H1 (cell line): Measurements from ENCODE around the gene ADAMTS9. TPM values are rescaled to one million over a fixed set of nuclear protein-coding genes. Genes with fewer than 3 reads are reported as not detected.

Experiments used
- CTCF ChIA-PET: fragments of 300-600 bp; sonication (Branson Sonifier 250); formaldehyde crosslinking; loops from one replicate; lab custom pipeline; 2021; ENCODE audit not compliant: partially characterized antibody; lab: Charles Lee
- POLR2A ChIA-PET: fragments of 300-600 bp; sonication (Branson Sonifier 250); formaldehyde crosslinking; loops from one replicate; lab custom pipeline; 2021; ENCODE audit warnings: inconsistent platforms; ENCODE audit not compliant: partially characterized antibody; lab: Charles Lee
- DNase-seq, 2 experiments: peaks; one replicate each; pipeline versions ENCODE4 v3.0.0 to v3.0.0-alpha.2; 2010 to 2022; ENCODE audit warnings: low spot score in 2 of 2, low read depth in 1 of 2, mixed read lengths in 1 of 2
- FAIRE-seq: peaks from 2 replicates; lab custom pipeline; 2011; peaks lifted over from hg19 to GRCh38; lab: Jason Lieb, UNC
- H2AFZ ChIP-seq: 2 replicates; pipeline ENCODE4 v1.8.1; 2012; ENCODE audit warnings: low read length, inconsistent platforms
- H2AK5ac ChIP-seq: 2 replicates; pipeline ENCODE4 v1.6.1; 2013; ENCODE audit warnings: low read depth, low read length
- H2BK120ac ChIP-seq: replicated peaks from 2 replicates; pipeline ENCODE3; 2013; ENCODE audit warnings: low read depth, low read length, inconsistent platforms
- H2BK12ac ChIP-seq: 2 replicates; pipeline ENCODE4 v1.6.1; 2013; ENCODE audit warnings: low read depth, low read length
- H2BK15ac ChIP-seq: 2 replicates; pipeline ENCODE4 v1.6.1; 2013; ENCODE audit warnings: low read length
- H2BK20ac ChIP-seq: 2 replicates; pipeline ENCODE4 v1.6.1; 2013; ENCODE audit warnings: low read length
- H2BK5ac ChIP-seq: 2 replicates; pipeline ENCODE4 v1.6.1; 2013; ENCODE audit warnings: low read depth, low read length
- H3K14ac ChIP-seq: 2 replicates; pipeline ENCODE4 v1.6.1; 2013; ENCODE audit warnings: inconsistent platforms; ENCODE audit not compliant: insufficient read length
- H3K18ac ChIP-seq: 2 replicates; pipeline ENCODE4 v1.6.1; 2013; ENCODE audit warnings: low read length; ENCODE audit errors: extremely low read depth
- H3K23ac ChIP-seq: 2 replicates; pipeline ENCODE4 v1.6.1; 2013; ENCODE audit warnings: inconsistent platforms; ENCODE audit not compliant: insufficient read length
- H3K23me2 ChIP-seq: 2 replicates; pipeline ENCODE4 v1.6.1; 2013; ENCODE audit warnings: low read depth, low read length
- H3K27ac ChIP-seq: 2 replicates; pipeline ENCODE4 v1.6.1; 2011; ENCODE audit warnings: low read depth, low read length, inconsistent platforms
- H3K27me3 ChIP-seq, 4 experiments: replicated peaks in 1 of 4; 1 replicate in 1 of 4; 2 replicates in 3 of 4; pipeline versions ENCODE4 v1.6.1 to v1.8.1; 2011 to 2013; ENCODE audit warnings: low read length in 3 of 4, mild to moderate bottlenecking in 3 of 4, inconsistent platforms in 2 of 4, mixed read lengths in 2 of 4, moderate library complexity in 1 of 4; ENCODE audit not compliant: control insufficient read depth in 3 of 4, insufficient read depth in 3 of 4; ENCODE audit errors: extremely low read depth in 1 of 4
- H3K36me3 ChIP-seq, 4 experiments: 2 replicates each; pipeline versions ENCODE4 v1.6.1 to v1.8.1; 2011 to 2013; ENCODE audit warnings: mild to moderate bottlenecking in 4 of 4, low read length in 3 of 4, moderate library complexity in 2 of 4, control low read depth in 1 of 4, inconsistent platforms in 1 of 4; ENCODE audit not compliant: insufficient read depth in 4 of 4, control insufficient read depth in 2 of 4
- H3K4ac ChIP-seq: replicated peaks from 2 replicates; pipeline ENCODE3; 2013; ENCODE audit warnings: low read length, low read depth, mixed read lengths, inconsistent platforms; ENCODE audit not compliant: insufficient read length
- H3K4me1 ChIP-seq, 4 experiments: replicated peaks in 1 of 4; 1 replicate in 1 of 4; 2 replicates in 3 of 4; pipeline versions ENCODE4 v1.6.1 to v1.8.1; 2011 to 2013; ENCODE audit warnings: low read length in 3 of 4, inconsistent platforms in 2 of 4, mixed read lengths in 1 of 4; ENCODE audit not compliant: insufficient read depth in 4 of 4, control insufficient read depth in 3 of 4
- H3K4me2 ChIP-seq, 2 experiments: 2 replicates each; pipeline versions ENCODE4 v1.6.1 to v1.8.1; 2011 to 2013; ENCODE audit warnings: low read depth in 2 of 2, low read length in 2 of 2, control low read depth in 1 of 2, inconsistent platforms in 1 of 2, mild to moderate bottlenecking in 1 of 2; ENCODE audit not compliant: insufficient read depth in 1 of 2
- H3K4me3 ChIP-seq, 4 experiments: fragments of 200-600, 300-600 bp in 1 of 4; sonication (generic), shearing (Covaris generic), sonication (Bioruptor Twin) in 1 of 4; 2 replicates each; pipeline versions ENCODE4 v1.5.1 to v1.8.1; 2011 to 2016; ENCODE audit warnings: low read length in 4 of 4, low read depth in 3 of 4, control low read depth in 2 of 4, inconsistent platforms in 2 of 4, mild to moderate bottlenecking in 2 of 4, mixed read lengths in 1 of 4, moderate library complexity in 1 of 4; ENCODE audit not compliant: insufficient read depth in 2 of 4; ENCODE audit errors: extremely low read depth in 1 of 4
- H3K56ac ChIP-seq: replicated peaks from 2 replicates; pipeline ENCODE3; 2013; ENCODE audit warnings: low read depth, mild to moderate bottlenecking, mixed read lengths, low read length, inconsistent platforms; ENCODE audit not compliant: insufficient read length
- H3K79me1 ChIP-seq: 2 replicates; pipeline ENCODE4 v1.6.1; 2013; ENCODE audit warnings: low read depth, low read length, control low read depth
- H3K79me2 ChIP-seq, 2 experiments: 2 replicates each; pipeline versions ENCODE4 v1.6.1 to v1.8.1; 2012 to 2013; ENCODE audit warnings: low read length in 2 of 2, mild to moderate bottlenecking in 2 of 2, inconsistent platforms in 1 of 2; ENCODE audit not compliant: insufficient read depth in 2 of 2, control insufficient read depth in 1 of 2
- H3K9ac ChIP-seq, 4 experiments: replicated peaks in 1 of 4; 1 replicate in 1 of 4; 2 replicates in 3 of 4; pipeline versions ENCODE4 v1.6.1 to v1.8.1; 2011 to 2013; ENCODE audit warnings: low read depth in 3 of 4, low read length in 3 of 4, control low read depth in 2 of 4, mild to moderate bottlenecking in 2 of 4, moderate library complexity in 2 of 4, inconsistent platforms in 1 of 4; ENCODE audit errors: extremely low read depth in 1 of 4
- H3K9me3 ChIP-seq, 2 experiments: 2 replicates each; pipeline versions ENCODE4 v1.6.1 to v1.8.1; 2012 to 2013; ENCODE audit warnings: mild to moderate bottlenecking in 2 of 2, moderate library complexity in 2 of 2, control low read depth in 1 of 2, inconsistent platforms in 1 of 2, low read depth in 1 of 2, low read length in 1 of 2, mixed read lengths in 1 of 2; ENCODE audit not compliant: insufficient read depth in 2 of 2
- H4K20me1 ChIP-seq, 2 experiments: replicated peaks in 1 of 2; 2 replicates each; pipeline versions ENCODE3 to v1.8.1; 2011 to 2013; ENCODE audit warnings: inconsistent platforms in 2 of 2, low read length in 2 of 2, mild to moderate bottlenecking in 1 of 2; ENCODE audit not compliant: insufficient read depth in 2 of 2, control insufficient read depth in 1 of 2
- H4K5ac ChIP-seq: 2 replicates; pipeline ENCODE4 v1.6.1; 2013; ENCODE audit warnings: low read length, low read depth, mixed read lengths, inconsistent platforms; ENCODE audit not compliant: insufficient read length
- H4K8ac ChIP-seq: 2 replicates; pipeline ENCODE4 v1.8.0; 2013; ENCODE audit warnings: mild to moderate bottlenecking, moderate library complexity, low read length, inconsistent platforms; ENCODE audit not compliant: insufficient read depth; ENCODE audit errors: extremely low read depth
- H4K91ac ChIP-seq: replicated peaks from 2 replicates; pipeline ENCODE3; 2013; ENCODE audit warnings: low read length, mixed read lengths, inconsistent platforms; ENCODE audit not compliant: insufficient read length
- BCL11A ChIP-seq, 2 experiments: IDR thresholded peaks; one replicate each; pipeline ENCODE4 v1.6.1; 2011; ENCODE audit warnings: low read depth in 2 of 2, low read length in 2 of 2, mild to moderate bottlenecking in 2 of 2
- CEBPB ChIP-seq: IDR thresholded peaks from 2 replicates; pipeline ENCODE4 v1.6.1; 2012; ENCODE audit warnings: low read depth, low read length
- CHD2 ChIP-seq: IDR thresholded peaks from 2 replicates; pipeline ENCODE4 v1.6.1; 2012; ENCODE audit warnings: low read length, improper control_type of control experiment
- CREB1 ChIP-seq: IDR thresholded peaks from 2 replicates; pipeline ENCODE4 v1.6.1; 2012; ENCODE audit warnings: inconsistent platforms
- FOSL1 ChIP-seq: IDR thresholded peaks from 2 replicates; pipeline ENCODE4 v1.6.1; 2011; ENCODE audit warnings: mild to moderate bottlenecking, low read depth, low read length, moderate library complexity; ENCODE audit not compliant: insufficient read depth
- KDM4A ChIP-seq: IDR thresholded peaks from one replicate; pipeline ENCODE4 v1.7.1; 2012; ENCODE audit warnings: low read depth, mild to moderate bottlenecking, moderate library complexity, low read length, inconsistent platforms; ENCODE audit not compliant: severe bottlenecking
- POLR2A ChIP-seq, 2 experiments: IDR thresholded peaks; 1 replicate in 1 of 2; 2 replicates in 1 of 2; pipeline ENCODE4 v1.6.1; 2011; ENCODE audit warnings: low read depth in 2 of 2, low read length in 2 of 2, mild to moderate bottlenecking in 2 of 2; ENCODE audit errors: control extremely low read depth in 1 of 2
- POU5F1 ChIP-seq: IDR thresholded peaks from 2 replicates; pipeline ENCODE4 v1.6.1; 2011; ENCODE audit warnings: low read depth, mild to moderate bottlenecking, low read length, moderate library complexity
- RNF2 ChIP-seq: fragments of 200-900, 300-1000 bp; sonication (generic); IDR thresholded peaks from 2 replicates; pipeline ENCODE4 v1.7.1; 2016; ENCODE audit warnings: borderline replicate concordance, low read depth, mild to moderate bottlenecking, antibody characterized with exemption, low read length; ENCODE audit not compliant: poor library complexity, severe bottlenecking; ENCODE audit errors: missing control alignments
- SIX5 ChIP-seq: IDR thresholded peaks from 2 replicates; pipeline ENCODE4 v1.6.1; 2011; ENCODE audit warnings: mild to moderate bottlenecking, low read depth, low read length
- SP4 ChIP-seq: IDR thresholded peaks from 2 replicates; pipeline ENCODE4 v1.6.1; 2012; ENCODE audit warnings: low read length, inconsistent platforms
- ZNF274 ChIP-seq: IDR thresholded peaks from 2 replicates; pipeline ENCODE4 v1.7.0; 2012; ENCODE audit warnings: low read length, borderline replicate concordance; ENCODE audit errors: extremely low read depth
- WGBS, 2 experiments: shearing (Covaris generic) in 1 of 2; methylation state at CpG; one replicate each; pipeline versions ENCODE4 v1.1.6 to v1.1.7; 2013 to 2015; ENCODE audit warnings: low lambda C conversion rate in 2 of 2, mixed read lengths in 2 of 2, inconsistent platforms in 1 of 2, low coverage in 1 of 2, missing lambda C conversion rate in 1 of 2; ENCODE audit not compliant: insufficient replicate concordance in 2 of 2, insufficient coverage in 1 of 2, insufficient read length in 1 of 2; ENCODE audit errors: extremely low coverage in 1 of 2, missing lambda C conversion rate in 1 of 2; 5-methylcytosine and 5-hydroxymethylcytosine counted together
- polyA plus RNA-seq, 7 experiments: library from polyadenylated mRNA; depleted of rRNA in 3 of 7; stranded (reverse) in 5 of 7; unstranded in 2 of 7; fragments of >200 nt in 5 of 7; fragments of 200-250 nt in 2 of 7; gene quantifications; 1 replicate in 5 of 7; 2 replicates in 1 of 7; 4 replicates in 1 of 7; pipeline versions ENCODE4 v1.2.1 to v1.2.3, GENCODE V29; 2011 to 2013; ENCODE audit warnings: missing spikeins in 2 of 7, mixed read lengths in 2 of 7
- total RNA-seq: library from RNA; stranded (reverse); fragmentation: NEBNext Ultra II Directional; extraction: Animal tissue kit (Norgen Biotek cat#: 25700); gene quantifications from 2 replicates; pipeline ENCODE4 v1.2.1, GENCODE V29; 2021
- TF ChIP-seq, protein P1 (sequence below): IDR thresholded peaks from 2 replicates; pipeline ENCODE4 v1.6.1; 2012; ENCODE audit warnings: inconsistent platforms

The ADAMTS9 gene
- total and polyA plus RNA-seq, 2 of the 8 experiments (the other 6 are each of a cell fraction or from before 2014, with no cell fraction given) = 0.20 to 0.41 TPM

- Histone ChIP-seq H3K4me2 (no peak overlapping the region), H3K79me1 (no peaks in the 10 kb centered on the region), H4K91ac (no peak overlapping the region), H4K20me1 (no peaks in the 10 kb centered on the region), H3K36me3 (no peaks in the 10 kb centered on the region), H3K56ac (no peak overlapping the region), H3K23ac (no peak overlapping the region), H2BK120ac (no peak overlapping the region), H3K23me2 (no peaks in the 10 kb centered on the region; the same call in 1 of the 2 replicates), H3K4ac (no peak overlapping the region), H3K18ac (no peak overlapping the region), H3K27ac (no peak overlapping the region), H2BK5ac (no peak overlapping the region), H3K9ac (no peak overlapping the region), H2BK20ac (no peak overlapping the region), H3K14ac (no peak overlapping the region), H2AK5ac (no peak overlapping the region), H3K9me3 (no peaks in the 10 kb centered on the region), H3K4me1 (peaks cover 0 to 6% (median 0%) of the 10 kb centered on the region in 4 experiments; a peak in 2 of 7 replicates), H3K79me2 (no peaks in the 10 kb centered on the region), H2BK15ac (no peak overlapping the region), H3K4me3 (no peak overlapping the region), H2BK12ac (no peak overlapping the region), H2AFZ (0 out of 2 replicates have a peak overlapping the region, but pooled peaks have one; percentile 7), H4K8ac (no peak overlapping the region), H3K27me3 (no peaks in the 10 kb centered on the region), H4K5ac (no peak overlapping the region)
- no peak for TF ChIP-seq ZNF274
- no peak for TF ChIP-seq KDM4A
- no peak for TF ChIP-seq FOSL1
- TF ChIP-seq, protein P1, sequence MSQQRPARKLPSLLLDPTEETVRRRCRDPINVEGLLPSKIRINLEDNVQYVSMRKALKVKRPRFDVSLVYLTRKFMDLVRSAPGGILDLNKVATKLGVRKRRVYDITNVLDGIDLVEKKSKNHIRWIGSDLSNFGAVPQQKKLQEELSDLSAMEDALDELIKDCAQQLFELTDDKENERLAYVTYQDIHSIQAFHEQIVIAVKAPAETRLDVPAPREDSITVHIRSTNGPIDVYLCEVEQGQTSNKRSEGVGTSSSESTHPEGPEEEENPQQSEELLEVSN = no peak
- no peak for TF ChIP-seq SP4
- no peak for TF ChIP-seq RNF2
- TF ChIP-seq SIX5 = no peak
- no peak for TF ChIP-seq POLR2A (IDR thresholded peaks at IDR 0.05; ENCODE audit: control extremely low read depth in 1 of 2, low read depth in 2 of 2, low read length in 2 of 2)
- no peak for TF ChIP-seq CREB1
- TF ChIP-seq POU5F1 = no peak
- no peak for TF ChIP-seq CHD2
- TF ChIP-seq CEBPB = no peak
- no peak for TF ChIP-seq BCL11A (IDR thresholded peaks at IDR 0.05; ENCODE audit: low read depth in 2 of 2, low read length in 2 of 2)
- FAIRE-seq = no peak
- no peak for DNase-seq
- POLR2A ChIA-PET = no interaction called here
- 95% methylated on average over 8 of the region's 8 CpGs; no CpG with 5 or more reads in 1 of the 2 experiments for WGBS, 2 experiments
- CTCF ChIA-PET = no interaction called here
Observed at GRCh38 chr3:64728994-64729393, 41.2 kb upstream of the ADAMTS9 start.
